IMR-90 (cell line): ENCODE data around the gene ADGRF3. TPM values are rescaled to one million over a fixed set of nuclear protein-coding genes. Genes with fewer than 3 reads are reported as not detected.
A peak's percentile ranks its signal among the peaks of the same experiment; 100 is the strongest.

Experiments
- ATAC-seq: fragments of 200-7000 bp; cut with Tn5 transposase; 2 replicates; pipeline ENCODE4 v1.9.1; 2020; ENCODE audit warnings: low read depth, mild to moderate bottlenecking, moderate library complexity
- BruUV-seq: library from RNA; stranded (reverse); fragments of 400-500 nt; replicated peaks from 2 replicates; lab custom pipeline; 2021; lab: Mats Ljungman, UMichigan
- CTCF ChIA-PET: fragments of 300-600 bp; formaldehyde crosslinking; extraction: SDS; loops from one replicate; lab custom pipeline; 2021; ENCODE audit warnings: antibody characterized with exemption; lab: Yijun Ruan, JAX
- POLR2A ChIA-PET: fragments of 300-600 bp; sonication (Branson Sonifier 250); formaldehyde crosslinking; loops from one replicate; lab custom pipeline; 2022; ENCODE audit warnings: antibody characterized with exemption; ENCODE audit not compliant: unreplicated experiment; lab: Charles Lee
- DNase-seq: peaks from one replicate; pipeline ENCODE4 v3.0.0; 2013
- H2AFZ ChIP-seq: replicated peaks from 2 replicates; pipeline ENCODE3; 2013; ENCODE audit warnings: low read length, mild to moderate bottlenecking; ENCODE audit not compliant: poor library complexity
- H2AK5ac ChIP-seq: 2 replicates; pipeline ENCODE4 v1.6.1; 2013; ENCODE audit warnings: low read depth, low read length, inconsistent platforms
- H2AK9ac ChIP-seq: replicated peaks from 2 replicates; pipeline ENCODE3; 2013; ENCODE audit warnings: mild to moderate bottlenecking, low read depth, low read length, moderate library complexity; ENCODE audit not compliant: poor library complexity
- H2BK120ac ChIP-seq: 2 replicates; pipeline ENCODE4 v1.6.1; 2013; ENCODE audit warnings: low read depth, low read length, inconsistent platforms
- H2BK15ac ChIP-seq: 3 replicates; pipeline ENCODE4 v1.6.1; 2013; ENCODE audit warnings: low read depth, low read length, inconsistent platforms
- H2BK20ac ChIP-seq: 2 replicates; pipeline ENCODE4 v1.6.1; 2013; ENCODE audit warnings: low read depth, mild to moderate bottlenecking, inconsistent platforms, low read length, moderate library complexity
- H2BK5ac ChIP-seq: 2 replicates; pipeline ENCODE4 v1.6.1; 2013; ENCODE audit warnings: mild to moderate bottlenecking, low read depth, low read length, inconsistent platforms; ENCODE audit not compliant: poor library complexity, severe bottlenecking
- H3K14ac ChIP-seq: replicated peaks from 2 replicates; pipeline ENCODE4 v1.6.1; 2013; ENCODE audit warnings: low read depth, low read length, inconsistent platforms
- H3K18ac ChIP-seq: 2 replicates; pipeline ENCODE4 v1.6.1; 2013; ENCODE audit warnings: low read depth, low read length, control low read depth
- H3K23ac ChIP-seq: 2 replicates; pipeline ENCODE4 v1.6.1; 2013; ENCODE audit warnings: low read depth, low read length, inconsistent platforms
- H3K27ac ChIP-seq: 2 replicates; pipeline ENCODE4 v1.5.1; 2013; ENCODE audit warnings: mild to moderate bottlenecking, control low read depth, low read length; ENCODE audit not compliant: insufficient read depth
- H3K27me3 ChIP-seq: 2 replicates; pipeline ENCODE4 v1.6.1; 2013; ENCODE audit warnings: low read length; ENCODE audit not compliant: control insufficient read depth, insufficient read depth
- H3K36me3 ChIP-seq: 2 replicates; pipeline ENCODE4 v1.6.1; 2013; ENCODE audit warnings: low read length, mixed read lengths; ENCODE audit not compliant: control insufficient read depth, insufficient read depth
- H3K4ac ChIP-seq: 2 replicates; pipeline ENCODE4 v1.6.1; 2013; ENCODE audit warnings: low read depth, low read length, inconsistent platforms
- H3K4me1 ChIP-seq: 2 replicates; pipeline ENCODE4 v1.6.1; 2013; ENCODE audit warnings: low read length, mixed read lengths; ENCODE audit not compliant: control insufficient read depth, insufficient read depth
- H3K4me2 ChIP-seq: 2 replicates; pipeline ENCODE4 v1.6.1; 2013; ENCODE audit warnings: low read depth, mild to moderate bottlenecking, control low read depth, low read length, moderate library complexity
- H3K4me3 ChIP-seq: 2 replicates; pipeline ENCODE4 v1.5.1; 2013; ENCODE audit warnings: low read depth, mild to moderate bottlenecking, control low read depth, low read length, moderate library complexity; ENCODE audit not compliant: insufficient read depth
- H3K56ac ChIP-seq: 2 replicates; pipeline ENCODE4 v1.6.1; 2013; ENCODE audit warnings: low read length, inconsistent platforms; ENCODE audit not compliant: insufficient read depth; ENCODE audit errors: extremely low read depth
- H3K79me1 ChIP-seq, 2 experiments: 2 replicates each; pipeline ENCODE4 v1.6.1; 2013; ENCODE audit warnings: low read length in 2 of 2, inconsistent platforms in 1 of 2, low read depth in 1 of 2
- H3K9ac ChIP-seq: 2 replicates; pipeline ENCODE4 v1.6.1; 2013; ENCODE audit warnings: low read depth, low read length, control low read depth
- H3K9me1 ChIP-seq: 2 replicates; pipeline ENCODE4 v1.6.1; 2013; ENCODE audit warnings: low read length, inconsistent platforms; ENCODE audit not compliant: insufficient read depth
- H3K9me3 ChIP-seq: 2 replicates; pipeline ENCODE4 v1.6.1; 2013; ENCODE audit warnings: low read length; ENCODE audit not compliant: control insufficient read depth, insufficient read depth
- H4K20me1 ChIP-seq: 2 replicates; pipeline ENCODE4 v1.6.1; 2013; ENCODE audit warnings: low read length, inconsistent platforms; ENCODE audit not compliant: insufficient read depth
- H4K5ac ChIP-seq: 2 replicates; pipeline ENCODE4 v1.6.1; 2013; ENCODE audit warnings: mild to moderate bottlenecking, low read depth, low read length, control low read depth
- H4K8ac ChIP-seq, 2 experiments: 2 replicates each; pipeline ENCODE4 v1.6.1; 2013; ENCODE audit warnings: low read depth in 2 of 2, low read length in 2 of 2, control low read depth in 1 of 2, inconsistent platforms in 1 of 2
- H4K91ac ChIP-seq: 2 replicates; pipeline ENCODE4 v1.6.1; 2013; ENCODE audit warnings: low read depth, low read length, inconsistent platforms; ENCODE audit not compliant: insufficient read depth
- POLR2A ChIP-seq: IDR thresholded peaks from 2 replicates; pipeline ENCODE4 v1.6.1; 2012; ENCODE audit warnings: mild to moderate bottlenecking, low read depth, low read length
- SMC3 ChIP-seq: fragments of 150-350 bp; IDR thresholded peaks from 2 replicates; pipeline ENCODE4 v1.6.1; 2016; ENCODE audit warnings: low read depth, mild to moderate bottlenecking, antibody characterized with exemption, low read length, moderate library complexity
- WGBS, 2 experiments: methylation state at CpG; one replicate each; pipeline versions ENCODE4 v1.1.5 to v1.1.7; 2013; ENCODE audit warnings: missing lambda C conversion rate in 2 of 2; ENCODE audit not compliant: insufficient read length in 1 of 2; ENCODE audit errors: extremely low coverage in 2 of 2; 5-methylcytosine and 5-hydroxymethylcytosine counted together
- dilution Hi-C: fragments of 300-500 bp; cut with HindIII; formaldehyde crosslinking; loops from one replicate; pipeline ENCODE4 v1.14.3; 2018; ENCODE audit warnings: low sequenced_read_pairs; ENCODE audit not compliant: unreplicated experiment
- in situ Hi-C: fragments of 300-500 bp; cut with MboI; formaldehyde crosslinking; loops from 3 replicates; pipeline ENCODE4 v1.14.3; 2019; ENCODE audit warnings: low sequenced_read_pairs, inconsistent platforms, mixed read lengths
- intact Hi-C: fragments of 100-400 bp; cut with micrococcal nuclease; formaldehyde crosslinking; loops from 2 replicates; pipeline ENCODE4 v1.10.0; 2022
- polyA plus RNA-seq, 3 experiments: library from polyadenylated mRNA; depleted of rRNA; stranded (reverse); fragments of >200 nt; gene quantifications; 2 replicates each; pipeline ENCODE4 v1.2.3, GENCODE V29; 2012; ENCODE audit warnings: low replicate concordance in 1 of 3
- total RNA-seq: library from RNA; depleted of rRNA; stranded (reverse); fragments of >200 nt; gene quantifications from 2 replicates; pipeline ENCODE4 v1.2.3, GENCODE V29; 2012

ADGRF3 gene
- total and polyA plus RNA-seq, 2 of the 4 experiments (the other 2 are of a cell fraction) = 0.15 TPM; not detected in 1

DNA sequence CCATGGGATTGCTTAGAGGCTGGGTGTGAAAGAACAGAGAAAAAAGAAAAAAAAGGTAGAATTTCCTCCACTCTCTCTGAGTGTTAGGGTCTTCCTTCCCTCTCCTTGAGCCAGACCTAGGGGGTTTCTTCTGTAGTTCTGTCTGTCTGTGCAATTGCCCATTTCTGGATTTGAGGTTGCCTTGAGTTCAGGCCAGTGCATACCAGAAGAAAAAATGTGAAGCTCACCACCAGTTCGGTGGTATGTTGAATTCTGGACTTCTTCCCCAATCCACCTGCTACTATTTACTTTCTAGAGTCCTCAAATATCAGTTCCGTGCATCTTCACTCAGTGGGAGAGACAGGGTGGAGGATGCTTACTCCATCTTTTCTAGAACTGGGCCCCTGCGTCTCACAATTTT lies 16.0 kb downstream of the ADGRF3 start:
- no peak overlapping the region for H2BK20ac ChIP-seq
- H4K91ac ChIP-seq = no peak overlapping the region
- ATAC-seq = peak; percentile 26
- in situ Hi-C loops = loop anchor here (25.0 kb wide), 1 partner anchor 368 kb away; no protein-coding TSS in a partner anchor
- no peaks in the 10 kb centered on the region for H3K9me3 ChIP-seq
- H3K9ac ChIP-seq = no peak overlapping the region
- H3K4me2 ChIP-seq = no peak overlapping the region
- no peak overlapping the region for H4K8ac ChIP-seq
- no peak overlapping the region for H2BK120ac ChIP-seq
- H3K27ac ChIP-seq = no peak overlapping the region
- no peak for DNase-seq
- no peak overlapping the region for H3K18ac ChIP-seq
- H4K5ac ChIP-seq = no peak overlapping the region
- WGBS, 2 experiments = no CpG with 5 or more reads among the region's 3 CpGs
- H2BK5ac ChIP-seq = no peak overlapping the region
- peaks cover 6% of the 10 kb centered on the region for H3K4me1 ChIP-seq
- ChIA-PET CTCF (interaction anchor here (0.6 to 1.1 kb wide), 8 partner anchors 9 to 470 kb away, joined by 3 to 5 read pairs (median 4); no protein-coding TSS in a partner anchor), POLR2A (no interaction called here)
- H3K14ac ChIP-seq = no peak overlapping the region
- no peaks in the 10 kb centered on the region for H3K79me1 ChIP-seq
- TF ChIP-seq SMC3 = no peak
- no peak for TF ChIP-seq POLR2A
- peaks cover 9% of the 10 kb centered on the region for H3K27me3 ChIP-seq
- H2AK5ac ChIP-seq = no peak overlapping the region
- intact Hi-C loops = loop anchor here (1.0 kb wide), 1 partner anchor 86 kb away; the partner anchor contains the start of genes HADHA and HADHB
- BruUV-seq = no TSS peak
- dilution Hi-C loops = no loop called here
- H2AK9ac ChIP-seq = no peak overlapping the region
- no peak overlapping the region for H3K23ac ChIP-seq
- no peak overlapping the region for H3K4me3 ChIP-seq
- no peak overlapping the region for H3K56ac ChIP-seq
- no peaks in the 10 kb centered on the region for H3K9me1 ChIP-seq
- H3K36me3 ChIP-seq = no peaks in the 10 kb centered on the region
- no peak overlapping the region for H3K4ac ChIP-seq
- H4K20me1 ChIP-seq = no peaks in the 10 kb centered on the region
- H2BK15ac ChIP-seq = no peak overlapping the region
- no peak overlapping the region for H2AFZ ChIP-seq
